HEK293 (cell line): ENCODE data around the gene CYP1A1.

Experiments
- CTCF ChIA-PET: fragments of 350-600 bp; formaldehyde crosslinking; extraction: SDS; loops from one replicate; lab custom pipeline; 2021; ENCODE audit warnings: antibody characterized with exemption; lab: Yijun Ruan, JAX
- POLR2A ChIA-PET: fragments of 300-600 bp; formaldehyde crosslinking; extraction: SDS; loops from one replicate; lab custom pipeline; 2020; ENCODE audit warnings: antibody characterized with exemption, inconsistent platforms; lab: Yijun Ruan, JAX
- H3K27ac ChIP-seq: fragments of 200-500 bp; sonication (Bioruptor generic); 2 replicates; pipeline ENCODE4 v1.5.1; 2014; ENCODE audit warnings: low read depth, low read length, control low read depth, inconsistent platforms; ENCODE audit errors: extremely low read depth
- H3K36me3 ChIP-seq, 2 experiments: fragments of 200-500 bp in 1 of 2; sonication (Bioruptor generic) in 1 of 2; 1 replicate in 1 of 2; 2 replicates in 1 of 2; pipeline ENCODE4 v1.5.1; 2014 to 2017; ENCODE audit warnings: inconsistent platforms in 2 of 2, low read length in 2 of 2; ENCODE audit not compliant: control insufficient read depth in 2 of 2, insufficient read depth in 1 of 2
- H3K4me1 ChIP-seq: fragments of 200-500 bp; sonication (Bioruptor generic); 2 replicates; pipeline ENCODE4 v1.5.1; 2014; ENCODE audit warnings: mild to moderate bottlenecking, low read length, inconsistent platforms; ENCODE audit not compliant: control insufficient read depth, insufficient read depth
- H3K4me3 ChIP-seq: 2 replicates; pipeline ENCODE4 v1.5.1; 2011; ENCODE audit warnings: low read depth, mild to moderate bottlenecking, control low read depth, low read length, moderate library complexity
- H3K9me3 ChIP-seq: fragments of 200-500 bp; sonication (Bioruptor generic); 2 replicates; pipeline ENCODE4 v1.5.1; 2014; ENCODE audit warnings: low read depth, low read length, inconsistent platforms; ENCODE audit not compliant: control insufficient read depth, insufficient read depth
- BCL6B ChIP-seq: fragments of 450-650 bp; formaldehyde crosslinking; IDR thresholded peaks from 2 replicates; pipeline ENCODE4 v1.5.1; 2017; ENCODE audit warnings: missing biosample characterization, missing genetic modification characterization
- MZF1 ChIP-seq: fragments of 450-650 bp; formaldehyde crosslinking; IDR thresholded peaks from 2 replicates; pipeline ENCODE4 v1.5.1; 2017; ENCODE audit warnings: missing biosample characterization, missing genetic modification characterization, borderline replicate concordance
- OSR2 ChIP-seq: fragments of 450-650 bp; formaldehyde crosslinking; IDR thresholded peaks from 2 replicates; pipeline ENCODE4 v1.5.1; 2016; ENCODE audit warnings: missing biosample characterization, missing genetic modification characterization
- PRDM10 ChIP-seq: fragments of 450-650 bp; formaldehyde crosslinking; IDR thresholded peaks from 2 replicates; pipeline ENCODE4 v1.5.1; 2016; ENCODE audit warnings: missing biosample characterization, missing genetic modification characterization
- PRDM4 ChIP-seq: fragments of 450-650 bp; formaldehyde crosslinking; IDR thresholded peaks from 2 replicates; pipeline ENCODE4 v1.5.1; 2017; ENCODE audit warnings: missing biosample characterization, missing genetic modification characterization
- SCRT1 ChIP-seq: fragments of 450-650 bp; formaldehyde crosslinking; IDR thresholded peaks from 2 replicates; pipeline ENCODE4 v1.5.1; 2016; ENCODE audit warnings: missing biosample characterization, missing genetic modification characterization, borderline replicate concordance
- SP2 ChIP-seq: fragments of 450-650 bp; formaldehyde crosslinking; IDR thresholded peaks from 2 replicates; pipeline ENCODE4 v1.5.1; 2016; ENCODE audit warnings: missing biosample characterization, missing genetic modification characterization
- TCF7L2 ChIP-seq: IDR thresholded peaks from 2 replicates; pipeline ENCODE4 v1.6.1; 2011; ENCODE audit warnings: low read depth, mild to moderate bottlenecking, inconsistent platforms, low read length, moderate library complexity, borderline replicate concordance
- ZEB2 ChIP-seq: fragments of 450-650 bp; formaldehyde crosslinking; IDR thresholded peaks from 2 replicates; pipeline ENCODE4 v1.5.1; 2016; ENCODE audit warnings: missing biosample characterization, missing genetic modification characterization
- ZNF138 ChIP-seq: fragments of 450-650 bp; formaldehyde crosslinking; IDR thresholded peaks from 2 replicates; pipeline ENCODE4 v1.5.1; 2016; ENCODE audit warnings: missing biosample characterization, missing genetic modification characterization, borderline replicate concordance
- ZNF214 ChIP-seq: fragments of 450-650 bp; formaldehyde crosslinking; IDR thresholded peaks from 2 replicates; pipeline ENCODE4 v1.5.1; 2017; ENCODE audit warnings: missing biosample characterization, mild to moderate bottlenecking, missing genetic modification characterization, borderline replicate concordance
- ZNF239 ChIP-seq: fragments of 450-650 bp; formaldehyde crosslinking; IDR thresholded peaks from 2 replicates; pipeline ENCODE4 v1.5.1; 2016; ENCODE audit warnings: missing biosample characterization, missing genetic modification characterization
- ZNF24 ChIP-seq: fragments of 450-650 bp; formaldehyde crosslinking; IDR thresholded peaks from 2 replicates; pipeline ENCODE4 v1.5.1; 2016; ENCODE audit warnings: missing biosample characterization, missing genetic modification characterization
- ZNF274 ChIP-seq, 2 experiments: fragments of 200-500 bp in 1 of 2; fragments of 450-650 bp in 1 of 2; sonication (Bioruptor generic) in 1 of 2; formaldehyde crosslinking in 1 of 2; IDR thresholded peaks; 2 replicates each; pipeline versions ENCODE4 v1.5.1 to v1.6.1; 2014 to 2016; ENCODE audit warnings: borderline replicate concordance in 1 of 2, inconsistent platforms in 1 of 2, low read length in 1 of 2, missing biosample characterization in 1 of 2, missing genetic modification characterization in 1 of 2
- ZNF37A ChIP-seq: fragments of 450-650 bp; IDR thresholded peaks from 2 replicates; pipeline ENCODE4 v1.5.1; 2018; ENCODE audit warnings: missing biosample characterization, missing genetic modification characterization
- ZNF404 ChIP-seq: fragments of 450-650 bp; formaldehyde crosslinking; IDR thresholded peaks from 2 replicates; pipeline ENCODE4 v1.5.1; 2017; ENCODE audit warnings: missing biosample characterization, missing genetic modification characterization
- ZNF521 ChIP-seq: fragments of 450-650 bp; formaldehyde crosslinking; IDR thresholded peaks from 2 replicates; pipeline ENCODE4 v1.5.1; 2017; ENCODE audit warnings: missing biosample characterization, mild to moderate bottlenecking, missing genetic modification characterization
- ZNF544 ChIP-seq: fragments of 450-650 bp; formaldehyde crosslinking; IDR thresholded peaks from 2 replicates; pipeline ENCODE4 v1.5.0; 2017; ENCODE audit warnings: missing biosample characterization, missing genetic modification characterization
- ZNF621 ChIP-seq: fragments of 450-650 bp; formaldehyde crosslinking; IDR thresholded peaks from 2 replicates; pipeline ENCODE4 v1.5.1; 2017; ENCODE audit warnings: missing biosample characterization, missing genetic modification characterization
- ZNF623 ChIP-seq: fragments of 450-650 bp; formaldehyde crosslinking; IDR thresholded peaks from 2 replicates; pipeline ENCODE4 v1.5.1; 2016; ENCODE audit warnings: missing biosample characterization, missing genetic modification characterization
- ZNF768 ChIP-seq: fragments of 450-650 bp; formaldehyde crosslinking; IDR thresholded peaks from 2 replicates; pipeline ENCODE4 v1.5.1; 2018; ENCODE audit warnings: missing biosample characterization, mild to moderate bottlenecking, missing genetic modification characterization
- ZSCAN23 ChIP-seq: fragments of 450-650 bp; formaldehyde crosslinking; IDR thresholded peaks from 2 replicates; pipeline ENCODE4 v1.5.1; 2016; ENCODE audit warnings: missing biosample characterization, missing genetic modification characterization

Gene CYP1A1

GRCh38 chr15:74733269-74733668 is 7.9 kb upstream of the CYP1A1 start:
- CTCF ChIA-PET = interaction anchor here (0.5 to 1.3 kb wide), 2 partner anchors 22 to 37 kb away, joined by 4 read pairs; no protein-coding TSS in a partner anchor
- H3K27ac ChIP-seq = no peak overlapping the region
- no peak overlapping the region for H3K4me3 ChIP-seq

GRCh38 chr15:74732846-74733245 is 7.5 kb upstream of the CYP1A1 start:
- CTCF ChIA-PET = interaction anchor here (0.8 to 1.3 kb wide), 3 partner anchors 36 to 55 kb away, joined by 3 to 4 read pairs (median 4); no protein-coding TSS in a partner anchor
- H3K4me1 ChIP-seq = no peaks in the 10 kb centered on the region
- TF ChIP-seq ZEB2 (tag by site-specific recombination) = no peak
- no peak for TF ChIP-seq ZNF521
- no peak for TF ChIP-seq ZNF37A (tag by site-specific recombination)
- TF ChIP-seq PRDM10 (tag by site-specific recombination) = no peak
- TF ChIP-seq TCF7L2 = no peak
- no peak for TF ChIP-seq MZF1 (tag by site-specific recombination)
- no peak overlapping the region for H3K4me3 ChIP-seq
- no peaks in the 10 kb centered on the region for H3K9me3 ChIP-seq
- H3K27ac ChIP-seq = no peak overlapping the region
- H3K36me3 ChIP-seq = no peaks in the 10 kb centered on the region
- POLR2A ChIA-PET = no interaction called here

More at GRCh38 chr15:74733269-74733668, 7.9 kb upstream of the CYP1A1 start:
- Histone ChIP-seq H3K4me1 (no peaks in the 10 kb centered on the region), H3K36me3 (no peaks in the 10 kb centered on the region), H3K9me3 (no peaks in the 10 kb centered on the region)
- no peak for TF ChIP-seq ZNF24 (tag by site-specific recombination)
- peak; percentile 97 for TF ChIP-seq ZNF623
- no peak for TF ChIP-seq ZNF214
- no peak for TF ChIP-seq ZNF544 (tag by site-specific recombination)
- no peak for TF ChIP-seq ZNF768
- no peak for TF ChIP-seq SP2 (tag by site-specific recombination)
- no peak for TF ChIP-seq ZNF621 (tag by site-specific recombination)
- POLR2A ChIA-PET = no interaction called here

GRCh38 chr15:74730619-74731316 is 5.4 kb upstream of the CYP1A1 start:
- Histone ChIP-seq H3K27ac (no peak overlapping the region), H3K4me1 (no peaks in the 10 kb centered on the region), H3K9me3 (no peaks in the 10 kb centered on the region), H3K36me3 (no peaks in the 10 kb centered on the region), H3K4me3 (no peak overlapping the region)
- POLR2A ChIA-PET = interaction anchor here (0.6 kb wide), 1 partner anchor 207 kb away, joined by 3 read pairs; the partner anchor contains the start of gene COX5A
- CTCF ChIA-PET = interaction anchor here (0.7 to 1.6 kb wide), 4 partner anchors 38 to 99 kb away, joined by 3 to 6 read pairs (median 3); no protein-coding TSS in a partner anchor
- no peak for TF ChIP-seq ZNF274 (IDR thresholded peaks at IDR 0.05; ENCODE audit: low read length)
- TF ChIP-seq ZNF274 (tag by site-specific recombination; IDR thresholded peaks at IDR 0.05; ENCODE audit: borderline replicate concordance) = no peak
- no peak for TF ChIP-seq OSR2 (tag by site-specific recombination)
- no peak for TF ChIP-seq ZSCAN23 (tag by site-specific recombination)
- TF ChIP-seq ZNF138 (tag by site-specific recombination) = no peak
- TF ChIP-seq ZNF404 (tag by site-specific recombination) = no peak
- no peak for TF ChIP-seq PRDM4 (tag by site-specific recombination)
- TF ChIP-seq SCRT1 (tag by site-specific recombination) = no peak
- TF ChIP-seq ZNF239 (tag by site-specific recombination) = no peak
- TF ChIP-seq ZNF623 = no peak
- no peak for TF ChIP-seq BCL6B (tag by site-specific recombination)
